Calu3 (cell line): Measurements from ENCODE around the gene SYNPO2. TPM values are rescaled to one million over a fixed set of nuclear protein-coding genes. Genes with fewer than 3 reads are reported as not detected.

Source experiments
- BruUV-seq: library from RNA; stranded (reverse); fragments of 400-500 nt; replicated peaks from 2 replicates; lab custom pipeline; 2021; lab: Mats Ljungman, UMichigan
- CTCF ChIA-PET: fragments of 300-600 bp; sonication (Branson Sonifier 250); formaldehyde crosslinking; loops from one replicate; lab custom pipeline; 2022; ENCODE audit warnings: antibody characterized with exemption; lab: Charles Lee
- DNase-seq: peaks from one replicate; pipeline ENCODE4 v3.0.0; 2022
- H3K27ac Mint-ChIP-seq: one replicate; pipeline ENCODE4 v1.8.0; 2022; ENCODE audit warnings: mixed read lengths; ENCODE audit not compliant: unreplicated experiment
- H3K27me3 Mint-ChIP-seq: one replicate; pipeline ENCODE4 v1.8.0; 2022; ENCODE audit warnings: mixed read lengths; ENCODE audit not compliant: unreplicated experiment
- H3K36me3 Mint-ChIP-seq: one replicate; pipeline ENCODE4 v1.8.0; 2022; ENCODE audit warnings: mild to moderate bottlenecking, moderate library complexity, mixed read lengths; ENCODE audit not compliant: insufficient read depth, unreplicated experiment
- H3K4me1 Mint-ChIP-seq: one replicate; pipeline ENCODE4 v1.8.0; 2022; ENCODE audit warnings: mild to moderate bottlenecking, low read depth, mixed read lengths; ENCODE audit not compliant: unreplicated experiment
- H3K4me3 Mint-ChIP-seq: one replicate; pipeline ENCODE4 v1.8.0; 2022; ENCODE audit warnings: mild to moderate bottlenecking, low read depth, moderate library complexity, mixed read lengths; ENCODE audit not compliant: unreplicated experiment
- H3K9me3 Mint-ChIP-seq: one replicate; pipeline ENCODE4 v1.8.0; 2022; ENCODE audit warnings: low read depth, mixed read lengths; ENCODE audit not compliant: unreplicated experiment
- intact Hi-C: fragments of 100-400 bp; cut with micrococcal nuclease; formaldehyde crosslinking; loops from one replicate; pipeline ENCODE4 v1.10.0; 2022; ENCODE audit not compliant: unreplicated experiment
- total RNA-seq: library from RNA; stranded (reverse); gene quantifications from 2 replicates; pipeline ENCODE4 v1.2.3, GENCODE V29; 2022
- TF ChIP-seq, protein P1 (sequence below): fragments of 200-600 bp; IDR thresholded peaks from one replicate; pipeline ENCODE4 v1.8.0; 2022; ENCODE audit warnings: antibody characterized with exemption; ENCODE audit not compliant: unreplicated experiment

Gene SYNPO2
- total RNA-seq, 1 experiment from 2014 or later = 0.17 TPM

DNA sequence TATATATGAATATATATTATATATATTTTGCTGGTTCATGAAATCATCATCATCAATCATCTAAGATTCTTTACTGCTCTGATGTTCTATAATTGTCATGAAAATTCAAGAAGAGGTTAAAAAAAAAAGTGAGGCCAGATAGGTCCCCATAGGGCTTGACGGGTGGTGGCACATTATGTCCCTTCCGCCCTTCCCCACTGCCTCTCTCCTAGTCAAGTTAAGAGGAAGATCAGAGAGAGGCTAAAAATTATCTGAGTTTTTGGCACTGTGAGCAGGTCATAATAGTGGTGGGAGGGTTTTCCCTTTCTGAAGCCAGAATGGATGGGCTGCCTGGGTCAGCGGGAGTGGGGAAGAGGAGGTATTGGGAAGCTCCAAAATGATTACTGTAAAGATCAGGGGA, 5.4 kb downstream of the SYNPO2 start:
- CTCF ChIA-PET = no interaction called here
- TF ChIP-seq, protein P1, sequence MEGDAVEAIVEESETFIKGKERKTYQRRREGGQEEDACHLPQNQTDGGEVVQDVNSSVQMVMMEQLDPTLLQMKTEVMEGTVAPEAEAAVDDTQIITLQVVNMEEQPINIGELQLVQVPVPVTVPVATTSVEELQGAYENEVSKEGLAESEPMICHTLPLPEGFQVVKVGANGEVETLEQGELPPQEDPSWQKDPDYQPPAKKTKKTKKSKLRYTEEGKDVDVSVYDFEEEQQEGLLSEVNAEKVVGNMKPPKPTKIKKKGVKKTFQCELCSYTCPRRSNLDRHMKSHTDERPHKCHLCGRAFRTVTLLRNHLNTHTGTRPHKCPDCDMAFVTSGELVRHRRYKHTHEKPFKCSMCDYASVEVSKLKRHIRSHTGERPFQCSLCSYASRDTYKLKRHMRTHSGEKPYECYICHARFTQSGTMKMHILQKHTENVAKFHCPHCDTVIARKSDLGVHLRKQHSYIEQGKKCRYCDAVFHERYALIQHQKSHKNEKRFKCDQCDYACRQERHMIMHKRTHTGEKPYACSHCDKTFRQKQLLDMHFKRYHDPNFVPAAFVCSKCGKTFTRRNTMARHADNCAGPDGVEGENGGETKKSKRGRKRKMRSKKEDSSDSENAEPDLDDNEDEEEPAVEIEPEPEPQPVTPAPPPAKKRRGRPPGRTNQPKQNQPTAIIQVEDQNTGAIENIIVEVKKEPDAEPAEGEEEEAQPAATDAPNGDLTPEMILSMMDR = no peak
- no TSS peak for BruUV-seq
- Mint-ChIP-seq H3K4me1 (peaks cover 4% of the 10 kb centered on the region), H3K9me3 (no peaks in the 10 kb centered on the region), H3K27ac (no peak overlapping the region), H3K27me3 (no peaks in the 10 kb centered on the region), H3K36me3 (no peaks in the 10 kb centered on the region), H3K4me3 (no peak overlapping the region)
- intact Hi-C loops = no loop called here
- DNase-seq = no peak

DNA sequence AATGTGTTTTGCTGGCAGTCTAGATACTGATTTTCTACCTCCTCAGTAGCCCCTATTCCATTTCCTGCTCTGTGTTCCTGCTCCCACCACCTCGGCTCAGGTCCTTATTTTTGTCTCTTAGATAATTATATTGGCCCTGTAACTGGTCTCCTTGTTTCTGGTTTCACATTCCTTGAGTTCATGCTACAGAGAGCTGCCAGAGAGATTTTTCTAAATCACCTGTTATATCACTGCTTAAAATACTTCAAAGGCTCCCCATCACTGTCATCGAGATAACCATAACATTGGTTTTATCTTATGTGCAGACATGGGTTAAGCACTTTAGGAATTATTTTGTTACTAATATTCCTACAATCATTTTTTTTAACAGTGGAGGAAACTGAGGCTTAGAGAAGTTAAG, 9.6 kb downstream of the SYNPO2 start:
- H3K27ac Mint-ChIP-seq = no peak overlapping the region
- CTCF ChIA-PET = no interaction called here
- no peak for DNase-seq
- H3K9me3 Mint-ChIP-seq = no peaks in the 10 kb centered on the region
- no peaks in the 10 kb centered on the region for H3K4me1 Mint-ChIP-seq
- TF ChIP-seq, protein P1 = no peak
- no peaks in the 10 kb centered on the region for H3K36me3 Mint-ChIP-seq
- H3K4me3 Mint-ChIP-seq = no peak overlapping the region
- intact Hi-C loops = no loop called here
- BruUV-seq = no TSS peak
- H3K27me3 Mint-ChIP-seq = no peaks in the 10 kb centered on the region

DNA sequence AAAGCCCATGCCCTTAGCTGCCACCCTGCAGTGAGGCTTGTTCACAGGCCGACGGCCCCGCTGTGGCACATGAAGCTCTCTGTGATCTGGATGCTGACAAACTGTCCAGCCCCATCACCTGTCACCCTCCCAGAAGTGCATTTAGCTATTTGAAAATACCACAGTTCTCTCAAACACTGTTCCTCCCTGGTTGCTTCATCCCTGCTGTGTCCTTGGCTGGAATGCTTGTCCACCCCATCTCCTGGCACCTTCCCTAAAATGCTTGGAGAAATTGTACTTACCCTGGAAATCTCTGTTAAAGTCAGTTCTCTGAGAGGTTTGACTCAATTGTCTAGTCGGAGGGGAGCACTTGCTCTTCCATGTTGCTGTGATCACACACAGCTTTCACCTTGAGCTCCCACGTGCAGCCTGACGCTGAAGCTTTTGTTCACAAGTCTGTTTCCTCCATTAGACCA, 10.1 kb downstream of the SYNPO2 start:
- Mint-ChIP-seq H3K27ac (no peak overlapping the region), H3K9me3 (no peaks in the 10 kb centered on the region), H3K4me3 (no peak overlapping the region), H3K4me1 (no peaks in the 10 kb centered on the region), H3K27me3 (no peaks in the 10 kb centered on the region), H3K36me3 (no peaks in the 10 kb centered on the region)
- no peak for DNase-seq
- CTCF ChIA-PET = no interaction called here
- intact Hi-C loops = no loop called here
- BruUV-seq = no TSS peak
- TF ChIP-seq, protein P1 = no peak

DNA sequence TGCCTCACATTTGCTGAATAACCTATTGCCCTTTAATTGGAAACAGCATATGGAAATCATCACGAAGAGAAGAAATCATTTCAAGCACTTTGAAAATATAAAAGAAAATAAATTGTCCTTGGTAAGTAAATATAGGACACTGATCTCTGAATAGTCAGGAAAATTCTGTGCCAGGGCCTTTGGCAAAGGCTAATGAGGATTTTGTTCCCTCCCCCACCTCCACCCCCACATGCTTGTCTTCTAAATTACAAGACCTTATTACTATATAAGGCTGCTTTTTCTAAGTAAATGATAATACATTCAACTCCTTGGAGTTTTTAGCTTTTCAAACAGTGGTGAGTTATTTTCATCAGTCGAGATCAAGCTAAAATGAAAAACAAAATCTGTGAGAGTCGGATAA, 15.8 kb downstream of the SYNPO2 start:
- H3K9me3 Mint-ChIP-seq = no peaks in the 10 kb centered on the region
- CTCF ChIA-PET = no interaction called here
- H3K36me3 Mint-ChIP-seq = no peaks in the 10 kb centered on the region
- BruUV-seq = no TSS peak
- no peak overlapping the region for H3K27ac Mint-ChIP-seq
- TF ChIP-seq, protein P1 = no peak
- no peak overlapping the region for H3K4me3 Mint-ChIP-seq
- intact Hi-C loops = no loop called here
- H3K27me3 Mint-ChIP-seq = no peaks in the 10 kb centered on the region
- no peak for DNase-seq
- H3K4me1 Mint-ChIP-seq = no peaks in the 10 kb centered on the region
